ENCODE data around the gene OGFOD2.

The OGFOD2 gene

DNA sequence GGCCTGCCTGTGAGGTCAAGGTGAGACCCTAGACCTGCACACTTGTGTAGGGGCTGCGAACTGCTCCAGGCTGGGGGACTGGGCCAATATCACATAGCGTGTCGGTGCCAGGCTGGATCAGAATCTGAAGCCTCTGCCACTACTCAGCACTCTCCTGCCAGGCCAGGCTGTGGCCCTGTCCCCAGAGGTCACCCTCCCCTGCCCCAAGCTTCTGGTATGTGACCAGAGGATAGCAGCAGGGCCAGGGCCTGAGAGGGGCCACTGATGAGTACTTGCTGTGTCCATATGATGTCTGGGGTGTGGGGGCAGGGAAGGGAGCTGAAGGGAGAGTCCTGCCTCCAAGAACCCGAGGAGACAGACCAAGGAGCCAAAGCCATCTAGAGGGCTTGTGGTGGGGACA lies 23.3 kb downstream of the OGFOD2 start:
- no peaks in the 10 kb centered on the region for H3K4me1 ChIP-seq (ENCODE audit: insufficient read depth, poor library complexity, severe bottlenecking)
- H3K36me3 ChIP-seq (ENCODE audit: low read depth) = no peaks in the 10 kb centered on the region
- H3K4me3 ChIP-seq (ENCODE audit: severe bottlenecking) = no peak overlapping the region
- TF ChIP-seq, protein P1, sequence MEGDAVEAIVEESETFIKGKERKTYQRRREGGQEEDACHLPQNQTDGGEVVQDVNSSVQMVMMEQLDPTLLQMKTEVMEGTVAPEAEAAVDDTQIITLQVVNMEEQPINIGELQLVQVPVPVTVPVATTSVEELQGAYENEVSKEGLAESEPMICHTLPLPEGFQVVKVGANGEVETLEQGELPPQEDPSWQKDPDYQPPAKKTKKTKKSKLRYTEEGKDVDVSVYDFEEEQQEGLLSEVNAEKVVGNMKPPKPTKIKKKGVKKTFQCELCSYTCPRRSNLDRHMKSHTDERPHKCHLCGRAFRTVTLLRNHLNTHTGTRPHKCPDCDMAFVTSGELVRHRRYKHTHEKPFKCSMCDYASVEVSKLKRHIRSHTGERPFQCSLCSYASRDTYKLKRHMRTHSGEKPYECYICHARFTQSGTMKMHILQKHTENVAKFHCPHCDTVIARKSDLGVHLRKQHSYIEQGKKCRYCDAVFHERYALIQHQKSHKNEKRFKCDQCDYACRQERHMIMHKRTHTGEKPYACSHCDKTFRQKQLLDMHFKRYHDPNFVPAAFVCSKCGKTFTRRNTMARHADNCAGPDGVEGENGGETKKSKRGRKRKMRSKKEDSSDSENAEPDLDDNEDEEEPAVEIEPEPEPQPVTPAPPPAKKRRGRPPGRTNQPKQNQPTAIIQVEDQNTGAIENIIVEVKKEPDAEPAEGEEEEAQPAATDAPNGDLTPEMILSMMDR (IDR thresholded peaks at IDR 0.05; ENCODE audit: poor library complexity, severe bottlenecking) = no peak
- no peaks in the 10 kb centered on the region for H3K9me3 ChIP-seq (ENCODE audit: severe bottlenecking)
- no peaks in the 10 kb centered on the region for H3K27me3 ChIP-seq (ENCODE audit: insufficient read depth, poor library complexity, severe bottlenecking)
- DNase-seq (ENCODE audit: low spot score) = no peak
- H3K27ac ChIP-seq (ENCODE audit: poor library complexity, severe bottlenecking) = no peak overlapping the region
- no peak for ATAC-seq (ENCODE audit: low read depth)

GRCh38 chr12:122999196-122999946 lies 24.3 kb downstream of the OGFOD2 start:
- DNase-seq (ENCODE audit: low spot score) (no peak), ATAC-seq (ENCODE audit: low read depth) (no peak)
- H3K27me3 ChIP-seq (ENCODE audit: insufficient read depth, poor library complexity, severe bottlenecking) = no peaks in the 10 kb centered on the region
- no peaks in the 10 kb centered on the region for H3K36me3 ChIP-seq (ENCODE audit: low read depth)
- TF ChIP-seq, protein P1 (IDR thresholded peaks at IDR 0.05; ENCODE audit: poor library complexity, severe bottlenecking) = no peak
- H3K27ac ChIP-seq (ENCODE audit: poor library complexity, severe bottlenecking) = no peak overlapping the region
- no peaks in the 10 kb centered on the region for H3K4me1 ChIP-seq (ENCODE audit: insufficient read depth, poor library complexity, severe bottlenecking)
- no peaks in the 10 kb centered on the region for H3K9me3 ChIP-seq (ENCODE audit: severe bottlenecking)
- H3K4me3 ChIP-seq (ENCODE audit: severe bottlenecking) = no peak overlapping the region

GRCh38 chr12:122999986-123000420 lies 25.0 kb downstream of the OGFOD2 start:
- Histone ChIP-seq H3K36me3 (ENCODE audit: low read depth) (no peaks in the 10 kb centered on the region), H3K9me3 (ENCODE audit: severe bottlenecking) (no peaks in the 10 kb centered on the region), H3K27me3 (ENCODE audit: insufficient read depth, poor library complexity, severe bottlenecking) (no peaks in the 10 kb centered on the region), H3K4me3 (ENCODE audit: severe bottlenecking) (no peak overlapping the region), H3K4me1 (ENCODE audit: insufficient read depth, poor library complexity, severe bottlenecking) (no peaks in the 10 kb centered on the region), H3K27ac (ENCODE audit: poor library complexity, severe bottlenecking) (no peak overlapping the region)
- DNase-seq (ENCODE audit: low spot score) (no peak), ATAC-seq (ENCODE audit: low read depth) (no peak)
- TF ChIP-seq, protein P1 (IDR thresholded peaks at IDR 0.05; ENCODE audit: poor library complexity, severe bottlenecking) = no peak

DNA sequence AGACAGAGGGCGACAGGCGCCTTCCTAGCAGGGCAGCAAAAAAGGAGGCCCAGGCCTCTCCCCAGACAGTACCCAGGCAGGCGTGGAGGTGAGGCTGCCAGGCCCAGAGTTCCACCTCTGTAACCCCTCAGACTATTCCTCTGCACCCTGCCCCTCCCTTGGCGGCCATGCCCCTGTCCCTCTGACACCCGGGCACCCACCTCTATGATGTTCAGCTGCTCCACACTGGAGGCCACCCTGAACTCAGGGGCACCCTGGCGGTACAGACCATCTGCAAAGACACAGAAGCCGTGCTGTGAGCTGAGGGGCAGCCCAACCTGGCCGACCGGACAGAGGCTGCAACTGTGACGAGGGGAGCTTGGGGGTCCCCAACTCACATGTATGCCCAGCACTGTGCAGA lies 25.5 kb downstream of the OGFOD2 start:
- Histone ChIP-seq H3K4me3 (ENCODE audit: severe bottlenecking) (no peak overlapping the region), H3K27me3 (ENCODE audit: insufficient read depth, poor library complexity, severe bottlenecking) (no peaks in the 10 kb centered on the region), H3K27ac (ENCODE audit: poor library complexity, severe bottlenecking) (no peak overlapping the region), H3K9me3 (ENCODE audit: severe bottlenecking) (no peaks in the 10 kb centered on the region), H3K36me3 (ENCODE audit: low read depth) (no peaks in the 10 kb centered on the region), H3K4me1 (ENCODE audit: insufficient read depth, poor library complexity, severe bottlenecking) (no peaks in the 10 kb centered on the region)
- DNase-seq (ENCODE audit: low spot score) (no peak), ATAC-seq (ENCODE audit: low read depth) (no peak)
- TF ChIP-seq, protein P1 (IDR thresholded peaks at IDR 0.05; ENCODE audit: poor library complexity, severe bottlenecking) = no peak

DNA sequence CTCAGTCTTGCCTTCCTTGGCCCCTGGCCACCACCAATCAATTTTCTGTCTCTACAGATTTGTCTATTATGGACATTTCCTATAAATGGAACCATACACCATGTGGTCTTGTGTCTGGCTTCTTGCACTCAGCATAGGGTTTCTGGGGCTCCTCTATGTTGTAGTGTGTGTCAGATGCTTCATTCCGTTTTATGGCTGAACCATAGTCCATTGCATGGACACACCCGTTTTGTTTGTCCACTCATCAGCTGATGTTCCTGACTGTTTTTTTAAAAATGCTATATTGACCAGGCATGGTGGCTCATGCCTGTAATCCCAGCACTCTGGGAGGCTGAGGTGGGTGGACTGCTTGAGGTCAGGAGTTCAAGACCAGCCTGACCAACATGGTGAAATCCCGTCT lies 26.4 kb downstream of the OGFOD2 start:
- TF ChIP-seq, protein P1 (IDR thresholded peaks at IDR 0.05; ENCODE audit: poor library complexity, severe bottlenecking) = no peak
- Histone ChIP-seq H3K4me1 (ENCODE audit: insufficient read depth, poor library complexity, severe bottlenecking) (no peaks in the 10 kb centered on the region), H3K4me3 (ENCODE audit: severe bottlenecking) (no peak overlapping the region), H3K9me3 (ENCODE audit: severe bottlenecking) (no peaks in the 10 kb centered on the region), H3K27me3 (ENCODE audit: insufficient read depth, poor library complexity, severe bottlenecking) (no peaks in the 10 kb centered on the region), H3K27ac (ENCODE audit: poor library complexity, severe bottlenecking) (no peak overlapping the region), H3K36me3 (ENCODE audit: low read depth) (no peaks in the 10 kb centered on the region)
- no peak for ATAC-seq (ENCODE audit: low read depth)
- DNase-seq (ENCODE audit: low spot score) = no peak
